K562 (cell line): ENCODE measurements around the gene IFNA16. TPM values are rescaled to one million over a fixed set of nuclear protein-coding genes. Genes with fewer than 3 reads are reported as not detected.

Experiments
- ATAC-seq: fragments of 200-7000 bp; cut with Tn5 transposase; 3 replicates; pipeline ENCODE4 v1.9.1; 2020; ENCODE audit warnings: moderate library complexity
- BruUV-seq: library from RNA; stranded (reverse); fragments of 400-500 nt; replicated peaks from 2 replicates; lab custom pipeline; 2021; lab: Mats Ljungman, UMichigan
- CTCF ChIA-PET: fragments of 300-600 bp; formaldehyde crosslinking; extraction: SDS; loops from one replicate; lab custom pipeline; 2021; ENCODE audit warnings: low intra/inter-chr PET ratio; lab: Yijun Ruan, JAX
- POLR2A ChIA-PET: fragments of 300-600, 350-650 bp; sonication (Branson Sonifier 250); formaldehyde crosslinking; extraction: SDS; loops from one replicate; lab custom pipeline; 2021; ENCODE audit warnings: antibody characterized with exemption, inconsistent platforms; lab: Yijun Ruan, JAX
- DNase-seq, 4 experiments: peaks; one replicate each; pipeline versions ENCODE4 v3.0.0 to v3.0.0-alpha.2; 2011 to 2018; ENCODE audit warnings: low spot score in 3 of 4, mixed read lengths in 3 of 4; ENCODE audit errors: extremely low read depth in 1 of 4
- FAIRE-seq: peaks from 2 replicates; lab custom pipeline; 2011; peaks lifted over from hg19 to GRCh38; lab: Jason Lieb, UNC
- H2AFZ ChIP-seq: 2 replicates; pipeline ENCODE4 v1.6.0; 2011; ENCODE audit warnings: low read depth, low read length, control low read depth, inconsistent platforms
- H3K27ac ChIP-seq: fragments of 200-600 bp; 3 replicates; pipeline ENCODE4 v1.8.0; 2011; ENCODE audit warnings: low read depth, mild to moderate bottlenecking, control low read depth, inconsistent platforms, low read length, moderate library complexity, mixed read lengths; ENCODE audit errors: extremely low read depth
- H3K27me3 ChIP-seq, 2 experiments: fragments of 300-600 bp in 1 of 2; 2 replicates in 1 of 2; 3 replicates in 1 of 2; pipeline versions ENCODE4 v1.6.0 to v1.8.0; 2011; ENCODE audit warnings: inconsistent platforms in 2 of 2, low read length in 2 of 2, mild to moderate bottlenecking in 1 of 2, mixed read lengths in 1 of 2, moderate library complexity in 1 of 2; ENCODE audit not compliant: control insufficient read depth in 2 of 2, insufficient read depth in 2 of 2
- H3K36me3 ChIP-seq: fragments of 300-600 bp; 3 replicates; pipeline ENCODE4 v1.8.0; 2011; ENCODE audit warnings: mild to moderate bottlenecking, low read length, inconsistent platforms; ENCODE audit not compliant: control insufficient read depth, insufficient read depth
- H3K4me1 ChIP-seq, 2 experiments: fragments of 200-600 bp in 1 of 2; replicated peaks in 1 of 2; 2 replicates in 1 of 2; 3 replicates in 1 of 2; pipeline versions ENCODE4 v1.5.1 to v1.8.0; 2011; ENCODE audit warnings: inconsistent platforms in 2 of 2, low read length in 2 of 2, mild to moderate bottlenecking in 1 of 2, mixed read lengths in 1 of 2, moderate library complexity in 1 of 2; ENCODE audit not compliant: control insufficient read depth in 2 of 2, insufficient read depth in 2 of 2
- H3K4me2 ChIP-seq: 2 replicates; pipeline ENCODE4 v1.6.1; 2011; ENCODE audit warnings: low read length, control low read depth, inconsistent platforms, mixed read lengths; ENCODE audit not compliant: insufficient read depth
- H3K4me3 ChIP-seq: fragments of 200-600 bp; sonication (generic), shearing (Covaris generic); 2 replicates; pipeline ENCODE4 v1.5.1; 2016; ENCODE audit warnings: control low read depth, inconsistent platforms
- H3K79me2 ChIP-seq: fragments of 200-600 bp; 3 replicates; pipeline ENCODE4 v1.8.0; 2011; ENCODE audit warnings: low read length, inconsistent platforms; ENCODE audit not compliant: control insufficient read depth, insufficient read depth
- H3K9ac ChIP-seq, 2 experiments: 2 replicates each; pipeline versions ENCODE4 v1.6.0 to v1.6.1; 2011; ENCODE audit warnings: low read depth in 2 of 2, low read length in 2 of 2, control low read depth in 1 of 2, inconsistent platforms in 1 of 2, mild to moderate bottlenecking in 1 of 2, mixed read lengths in 1 of 2; ENCODE audit not compliant: insufficient read depth in 1 of 2
- H3K9me1 ChIP-seq: one replicate; pipeline ENCODE4 v1.6.0; 2011; ENCODE audit warnings: inconsistent platforms, mild to moderate bottlenecking, low read length, moderate library complexity; ENCODE audit not compliant: control insufficient read depth, insufficient read depth
- H3K9me3 ChIP-seq: replicated peaks from 2 replicates; pipeline ENCODE4 v1.5.1; 2011; ENCODE audit warnings: low read depth, low read length, inconsistent platforms; ENCODE audit not compliant: control insufficient read depth, insufficient read depth
- H4K20me1 ChIP-seq: replicated peaks from 2 replicates; pipeline ENCODE4 v1.6.1; 2011; ENCODE audit warnings: low read length, inconsistent platforms, mixed read lengths; ENCODE audit not compliant: control insufficient read depth, insufficient read depth
- BDP1 ChIP-seq: IDR thresholded peaks from 3 replicates; pipeline ENCODE4 v1.6.1; 2011; ENCODE audit not compliant: insufficient read length, insufficient read depth
- BRCA1 ChIP-seq, 2 experiments: fragments of 450-650 bp in 1 of 2; sonication (generic) in 1 of 2; formaldehyde crosslinking in 1 of 2; IDR thresholded peaks; 2 replicates each; pipeline versions ENCODE4 v1.5.0 to v1.6.1; 2017 to 2020; ENCODE audit warnings: mild to moderate bottlenecking in 1 of 2, missing genetic modification reagents in 1 of 2
- BRF1 ChIP-seq: IDR thresholded peaks from 3 replicates; pipeline ENCODE4 v1.6.1; 2011; ENCODE audit warnings: borderline replicate concordance, mild to moderate bottlenecking; ENCODE audit not compliant: insufficient read length; ENCODE audit errors: extremely low read depth
- FOXA3 ChIP-seq, 2 experiments: fragments of 450-650 bp in 1 of 2; sonication (generic) in 1 of 2; formaldehyde crosslinking; IDR thresholded peaks in 1 of 2; conservative IDR thresholded peaks in 1 of 2; 2 replicates each; pipeline versions ENCODE4 v1.4.0 to v1.8.0; 2020 to 2022; ENCODE audit warnings: mild to moderate bottlenecking in 2 of 2, missing genetic modification reagents in 1 of 2
- LEF1 ChIP-seq: fragments of 450-650 bp; IDR thresholded peaks from 2 replicates; pipeline ENCODE4 v1.6.1; 2016; ENCODE audit warnings: mild to moderate bottlenecking
- MLX ChIP-seq, 2 experiments: fragments of 450-650 bp in 1 of 2; sonication (generic) in 1 of 2; formaldehyde crosslinking; conservative IDR thresholded peaks; 2 replicates each; pipeline versions ENCODE4 v1.4.0 to v1.8.1; 2020 to 2022; ENCODE audit warnings: mild to moderate bottlenecking in 1 of 2, missing genetic modification reagents in 1 of 2
- MXD1 ChIP-seq: fragments of 250-450 bp; sonication (Bioruptor Pico); IDR thresholded peaks from 2 replicates; pipeline ENCODE4 v1.8.0; 2021; ENCODE audit warnings: borderline replicate concordance, mild to moderate bottlenecking, moderate library complexity; ENCODE audit not compliant: poor library complexity, severe bottlenecking
- NR2C1 ChIP-seq, 2 experiments: fragments of 450-650 bp; IDR thresholded peaks; 2 replicates each; pipeline ENCODE4 v1.6.1; 2017; ENCODE audit warnings: mild to moderate bottlenecking in 2 of 2, antibody characterized with exemption in 1 of 2, inconsistent platforms in 1 of 2, missing compliant biosample characterization in 1 of 2, missing genetic modification characterization in 1 of 2
- NR4A1 ChIP-seq, 2 experiments: fragments of 250-450 bp in 1 of 2; fragments of 450-650 bp in 1 of 2; sonication (Bioruptor Pico) in 1 of 2; IDR thresholded peaks; 2 replicates each; pipeline versions ENCODE4 v1.4.0 to v1.6.1; 2016 to 2020; ENCODE audit warnings: mild to moderate bottlenecking in 2 of 2, missing compliant biosample characterization in 1 of 2, missing genetic modification characterization in 1 of 2, moderate library complexity in 1 of 2
- PATZ1 ChIP-seq: fragments of 250-450 bp; sonication (Bioruptor Pico); IDR thresholded peaks from 2 replicates; pipeline ENCODE4 v1.5.0; 2020; ENCODE audit warnings: mild to moderate bottlenecking, borderline replicate concordance
- POLR2A ChIP-seq: fragments of 450-650 bp; conservative IDR thresholded peaks from 2 replicates; pipeline ENCODE4 v1.6.1; 2016
- SIRT6 ChIP-seq: IDR thresholded peaks from one replicate; pipeline ENCODE4 v1.6.1; 2012; ENCODE audit warnings: low read depth, mild to moderate bottlenecking, control low read depth, inconsistent platforms, low read length, moderate library complexity
- SOX6 ChIP-seq: fragments of 450-650 bp; IDR thresholded peaks from 2 replicates; pipeline ENCODE4 v1.6.1; 2014; ENCODE audit warnings: mild to moderate bottlenecking
- ZHX1 ChIP-seq: fragments of 150-350 bp; conservative IDR thresholded peaks from 2 replicates; pipeline ENCODE4 v1.6.1; 2014; ENCODE audit warnings: low read length
- ZNF274 ChIP-seq: IDR thresholded peaks from 2 replicates; pipeline ENCODE4 v1.6.1; 2011; ENCODE audit warnings: low read depth, mild to moderate bottlenecking, low read length, moderate library complexity, borderline replicate concordance
- WGBS: fragments of 100-300 bp; shearing (Covaris generic); methylation state at CpG from one replicate; pipeline ENCODE4 v1.1.6; 2016; ENCODE audit warnings: low coverage, mixed read lengths; ENCODE audit not compliant: insufficient coverage; ENCODE audit errors: missing lambda C conversion rate; 5-methylcytosine and 5-hydroxymethylcytosine counted together
- in situ Hi-C: fragments of 300-500 bp; cut with MboI; formaldehyde crosslinking; loops from 4 replicates; pipeline ENCODE4 v1.15.0; 2018; ENCODE audit warnings: inconsistent platforms, mixed read lengths
- intact Hi-C: fragments of 100-400 bp; cut with micrococcal nuclease; formaldehyde crosslinking; loops from 2 replicates; pipeline ENCODE4 v1.14.2; 2022
- polyA plus RNA-seq, 8 experiments: library from polyadenylated mRNA; depleted of rRNA in 4 of 8; stranded (reverse) in 5 of 8; unstranded in 3 of 8; fragments of >200 nt; fragmentation: Nextera tagmentation in 2 of 8; fragmentation: Illumina TruSeq in 1 of 8; extraction: Ambion mirVana in 2 of 8; extraction: Trizol in 1 of 8; gene quantifications; 2 replicates each; pipeline versions ENCODE4 v1.2.1 to v1.2.3, GENCODE V29; 2011 to 2014; ENCODE audit warnings: inconsistent platforms in 1 of 8, missing spikeins in 1 of 8
- total RNA-seq, 7 experiments: library from RNA; depleted of rRNA in 6 of 7; stranded (reverse); fragments of >200 nt in 6 of 7; fragmentation: Illumina TruSeq in 2 of 7; extraction: Trizol in 2 of 7; gene quantifications; 2 replicates each; pipeline versions ENCODE4 v1.2.1 to v1.2.3, GENCODE V29; 2011 to 2021; ENCODE audit warnings: low replicate concordance in 1 of 7
- TF ChIP-seq, protein P1 (sequence below): fragments of 250-450 bp; sonication (Bioruptor Pico); IDR thresholded peaks from 2 replicates; pipeline ENCODE4 v1.5.0; 2021

IFNA16 gene
- total and polyA plus RNA-seq, 9 of the 15 experiments (the other 6 are each of a cell fraction or from before 2014, with no cell fraction given), result not detected

- Histone ChIP-seq H3K9me3 (no peaks in the 10 kb centered on the region), H3K27me3 (no peaks in the 10 kb centered on the region), H3K9ac (no peak overlapping the region), H3K9me1 (no peaks in the 10 kb centered on the region), H3K36me3 (no peaks in the 10 kb centered on the region), H3K4me1 (no peaks in the 10 kb centered on the region), H3K4me2 (no peak overlapping the region), H2AFZ (no peak overlapping the region), H3K27ac (no peak overlapping the region), H4K20me1 (no peaks in the 10 kb centered on the region), H3K4me3 (no peak overlapping the region), H3K79me2 (no peaks in the 10 kb centered on the region)
- POLR2A ChIA-PET, result no interaction called here
- ATAC-seq (no peak), FAIRE-seq (no peak), DNase-seq (no peak)
- intact Hi-C loops, result no loop called here
- BruUV-seq, result no TSS peak
- WGBS, result no CpG with 5 or more reads among the region's 1 CpG
- CTCF ChIA-PET, result no interaction called here
- in situ Hi-C loops, result no loop called here
- no peak for TF ChIP-seq BRF1
- no peak for TF ChIP-seq MLX (CRISPR knock-in tag; conservative IDR thresholded peaks at IDR 0.05)
- TF ChIP-seq NR2C1 (IDR thresholded peaks at IDR 0.05), result no peak
- TF ChIP-seq NR2C1 (tag; IDR thresholded peaks at IDR 0.05), result no peak
- no peak for TF ChIP-seq NR4A1 (CRISPR knock-in tag; IDR thresholded peaks at IDR 0.05)
- no peak for TF ChIP-seq NR4A1 (tag; IDR thresholded peaks at IDR 0.05)
- TF ChIP-seq MXD1, result no peak
- no peak for TF ChIP-seq LEF1
- no peak for TF ChIP-seq BRCA1 (IDR thresholded peaks at IDR 0.05)
- no peak for TF ChIP-seq BRCA1 (CRISPR knock-in tag; IDR thresholded peaks at IDR 0.05)
- TF ChIP-seq FOXA3 (CRISPR knock-in tag; conservative IDR thresholded peaks at IDR 0.05 in 1 of 2, IDR thresholded peaks at IDR 0.05 in 1 of 2), result no peak
- TF ChIP-seq ZNF274, result no peak
- no peak for TF ChIP-seq BDP1
- no peak for TF ChIP-seq ZHX1
- no peak for TF ChIP-seq POLR2A
- no peak for TF ChIP-seq PATZ1 (CRISPR knock-in tag)
- TF ChIP-seq, protein P1, sequence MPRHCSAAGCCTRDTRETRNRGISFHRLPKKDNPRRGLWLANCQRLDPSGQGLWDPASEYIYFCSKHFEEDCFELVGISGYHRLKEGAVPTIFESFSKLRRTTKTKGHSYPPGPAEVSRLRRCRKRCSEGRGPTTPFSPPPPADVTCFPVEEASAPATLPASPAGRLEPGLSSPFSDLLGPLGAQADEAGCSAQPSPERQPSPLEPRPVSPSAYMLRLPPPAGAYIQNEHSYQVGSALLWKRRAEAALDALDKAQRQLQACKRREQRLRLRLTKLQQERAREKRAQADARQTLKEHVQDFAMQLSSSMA (CRISPR knock-in tag), result no peak
- TF ChIP-seq SIRT6, result no peak
- TF ChIP-seq SOX6, result no peak
Observed at GRCh38 chr9:21171351-21171750, 45.8 kb downstream of the IFNA16 start.
